ENCODE measurements around the gene EVC.

DNA sequence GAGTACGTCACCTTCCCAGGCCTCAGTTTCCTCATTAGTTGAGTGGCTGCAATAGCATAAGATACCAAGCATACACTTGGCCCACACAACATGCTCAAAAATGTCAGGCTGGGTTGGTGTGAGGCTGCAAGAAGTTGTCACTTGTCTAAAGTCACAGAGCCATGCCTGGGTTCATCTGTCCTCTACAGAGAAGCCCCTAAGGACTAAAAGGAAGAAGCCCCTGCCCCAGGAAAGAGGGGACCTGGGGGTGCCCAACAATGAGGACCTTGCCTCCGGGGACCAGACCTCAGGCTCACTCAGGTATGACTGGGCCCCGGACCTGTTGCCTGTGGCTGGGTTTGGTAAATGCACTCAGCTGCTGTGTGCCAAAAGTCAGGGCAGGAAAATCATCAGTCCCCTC is 99.2 kb downstream of the EVC start:
- TF ChIP-seq, protein P1, sequence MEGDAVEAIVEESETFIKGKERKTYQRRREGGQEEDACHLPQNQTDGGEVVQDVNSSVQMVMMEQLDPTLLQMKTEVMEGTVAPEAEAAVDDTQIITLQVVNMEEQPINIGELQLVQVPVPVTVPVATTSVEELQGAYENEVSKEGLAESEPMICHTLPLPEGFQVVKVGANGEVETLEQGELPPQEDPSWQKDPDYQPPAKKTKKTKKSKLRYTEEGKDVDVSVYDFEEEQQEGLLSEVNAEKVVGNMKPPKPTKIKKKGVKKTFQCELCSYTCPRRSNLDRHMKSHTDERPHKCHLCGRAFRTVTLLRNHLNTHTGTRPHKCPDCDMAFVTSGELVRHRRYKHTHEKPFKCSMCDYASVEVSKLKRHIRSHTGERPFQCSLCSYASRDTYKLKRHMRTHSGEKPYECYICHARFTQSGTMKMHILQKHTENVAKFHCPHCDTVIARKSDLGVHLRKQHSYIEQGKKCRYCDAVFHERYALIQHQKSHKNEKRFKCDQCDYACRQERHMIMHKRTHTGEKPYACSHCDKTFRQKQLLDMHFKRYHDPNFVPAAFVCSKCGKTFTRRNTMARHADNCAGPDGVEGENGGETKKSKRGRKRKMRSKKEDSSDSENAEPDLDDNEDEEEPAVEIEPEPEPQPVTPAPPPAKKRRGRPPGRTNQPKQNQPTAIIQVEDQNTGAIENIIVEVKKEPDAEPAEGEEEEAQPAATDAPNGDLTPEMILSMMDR (conservative IDR thresholded peaks at IDR 0.05 in 1 of 2, IDR thresholded peaks at IDR 0.05 in 1 of 2; ENCODE audit: low read depth in 1 of 2, low read length in 2 of 2) = no peak
- TF ChIP-seq EZH2 (IDR thresholded peaks at IDR 0.05; ENCODE audit: low read length, missing control alignments) = no peak

Measured in fibroblast of lung (primary cell).